ENCODE measurements around the gene PTOV1.

DNA sequence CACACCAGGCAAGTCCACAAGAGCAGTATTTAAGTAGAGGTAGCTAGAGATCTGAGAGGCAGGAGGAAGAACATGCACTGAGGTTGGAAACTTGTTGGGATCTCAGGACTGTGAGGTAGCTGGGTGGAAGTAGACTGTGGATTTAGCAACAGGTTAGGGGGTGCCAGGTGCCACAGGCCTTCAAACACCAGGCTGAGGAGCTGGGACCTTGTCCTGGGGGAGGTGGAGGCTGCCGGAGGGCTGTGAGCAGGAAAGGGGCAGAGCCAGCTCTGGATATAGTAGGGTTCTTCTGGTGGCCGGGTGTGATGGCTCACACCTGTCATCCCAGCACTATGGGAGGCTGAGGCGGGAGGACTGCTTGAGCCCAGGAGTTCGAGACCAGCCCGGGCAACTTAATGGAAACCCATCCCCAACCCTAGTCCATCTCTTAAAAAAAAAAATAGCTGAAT, 41.0 kb upstream of the PTOV1 start:
- TF ChIP-seq, protein P1, sequence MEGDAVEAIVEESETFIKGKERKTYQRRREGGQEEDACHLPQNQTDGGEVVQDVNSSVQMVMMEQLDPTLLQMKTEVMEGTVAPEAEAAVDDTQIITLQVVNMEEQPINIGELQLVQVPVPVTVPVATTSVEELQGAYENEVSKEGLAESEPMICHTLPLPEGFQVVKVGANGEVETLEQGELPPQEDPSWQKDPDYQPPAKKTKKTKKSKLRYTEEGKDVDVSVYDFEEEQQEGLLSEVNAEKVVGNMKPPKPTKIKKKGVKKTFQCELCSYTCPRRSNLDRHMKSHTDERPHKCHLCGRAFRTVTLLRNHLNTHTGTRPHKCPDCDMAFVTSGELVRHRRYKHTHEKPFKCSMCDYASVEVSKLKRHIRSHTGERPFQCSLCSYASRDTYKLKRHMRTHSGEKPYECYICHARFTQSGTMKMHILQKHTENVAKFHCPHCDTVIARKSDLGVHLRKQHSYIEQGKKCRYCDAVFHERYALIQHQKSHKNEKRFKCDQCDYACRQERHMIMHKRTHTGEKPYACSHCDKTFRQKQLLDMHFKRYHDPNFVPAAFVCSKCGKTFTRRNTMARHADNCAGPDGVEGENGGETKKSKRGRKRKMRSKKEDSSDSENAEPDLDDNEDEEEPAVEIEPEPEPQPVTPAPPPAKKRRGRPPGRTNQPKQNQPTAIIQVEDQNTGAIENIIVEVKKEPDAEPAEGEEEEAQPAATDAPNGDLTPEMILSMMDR (IDR thresholded peaks at IDR 0.05; ENCODE audit: poor library complexity): no peak
- TF ChIP-seq EZH2 (IDR thresholded peaks at IDR 0.05; ENCODE audit: borderline replicate concordance): no peak
